ENCODE results near the gene PSMD11. TPM values are rescaled to one million over a fixed set of nuclear protein-coding genes. Genes with fewer than 3 reads are reported as not detected.

Gene PSMD11
- total and polyA plus RNA-seq, 2 of the 13 experiments (the other 11 are each of a cell fraction or from before 2014, with no cell fraction given): 69.8 to 152 TPM

DNA sequence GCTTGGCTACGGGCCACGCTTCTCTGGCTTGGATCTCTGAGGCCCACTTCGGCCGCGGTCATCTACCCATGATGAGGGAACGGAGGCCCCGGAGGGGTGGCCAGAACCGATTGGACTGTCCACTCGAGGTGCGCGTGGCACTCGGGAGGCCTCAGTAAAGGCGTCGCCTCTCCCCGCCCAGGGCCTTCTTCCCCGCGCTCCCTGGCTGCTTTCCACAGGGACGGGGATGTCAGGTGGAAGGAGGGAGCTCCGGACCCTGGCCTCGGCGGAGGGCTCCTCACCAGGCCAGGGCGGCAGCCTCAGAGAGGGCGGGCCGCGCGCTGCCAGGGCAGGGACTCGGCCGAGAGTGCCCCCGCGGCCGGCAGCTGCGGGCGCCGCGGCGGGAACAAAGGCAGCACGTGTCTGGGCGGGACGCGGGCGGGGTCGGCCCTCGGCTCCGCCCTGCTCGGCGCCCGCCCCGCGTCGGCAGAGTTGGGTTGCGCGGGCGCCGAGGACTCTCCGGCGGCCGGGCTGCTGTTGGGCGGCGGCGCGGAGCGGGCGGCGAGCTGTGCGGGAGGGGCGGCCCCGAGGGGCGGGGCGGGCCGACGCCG lies 41.9 kb downstream of the PSMD11 start (continued):
- TF ChIP-seq ZNF883 (CRISPR knock-in tag; IDR thresholded peaks at IDR 0.05; ENCODE audit: not compliant biosample characterization) (peak; percentile 77), ZEB1 (IDR thresholded peaks at IDR 0.05; ENCODE audit: insufficient replicate concordance, low read depth) (no peak), ZFP36L1 (CRISPR knock-in tag; IDR thresholded peaks at IDR 0.05) (no peak), ZNF766 (CRISPR knock-in tag; IDR thresholded peaks at IDR 0.05; ENCODE audit: borderline replicate concordance) (0 out of 2 replicates have a peak, but pooled peaks have one; percentile 85), XRCC5 (optimal IDR thresholded peaks at IDR 0.05; ENCODE audit: low read length) (no peak), FLYWCH1 (CRISPR knock-in tag; IDR thresholded peaks at IDR 0.05) (no peak), NONO (IDR thresholded peaks at IDR 0.05) (no peak), NONO (CRISPR knock-in tag; conservative IDR thresholded peaks at IDR 0.05) (peak; percentile 64; the same call in 1 of the 2 replicates), KDM5A (IDR thresholded peaks at IDR 0.05; ENCODE audit: borderline replicate concordance, low read length) (no peak), DMAP1 (CRISPR knock-in tag; IDR thresholded peaks at IDR 0.05) (0 out of 2 replicates have a peak, but pooled peaks have one; percentile 23), YEATS4 (CRISPR knock-in tag; IDR thresholded peaks at IDR 0.05; ENCODE audit: borderline replicate concordance) (peak; percentile 78; the same call in 1 of the 2 replicates), MATR3 (CRISPR knock-in tag; IDR thresholded peaks at IDR 0.05) (no peak), ZNF335 (CRISPR knock-in tag; IDR thresholded peaks at IDR 0.05) (no peak), TSC22D2 (CRISPR knock-in tag; IDR thresholded peaks at IDR 0.05; ENCODE audit: borderline replicate concordance) (no peak), JDP2 (CRISPR knock-in tag; IDR thresholded peaks at IDR 0.05; ENCODE audit: borderline replicate concordance) (no peak), SIX4 (CRISPR knock-in tag; IDR thresholded peaks at IDR 0.05) (no peak), MYC (CRISPR knock-in tag; IDR thresholded peaks at IDR 0.05; ENCODE audit: borderline replicate concordance) (peak; percentile 77)
- TF ChIP-seq, protein P1, sequence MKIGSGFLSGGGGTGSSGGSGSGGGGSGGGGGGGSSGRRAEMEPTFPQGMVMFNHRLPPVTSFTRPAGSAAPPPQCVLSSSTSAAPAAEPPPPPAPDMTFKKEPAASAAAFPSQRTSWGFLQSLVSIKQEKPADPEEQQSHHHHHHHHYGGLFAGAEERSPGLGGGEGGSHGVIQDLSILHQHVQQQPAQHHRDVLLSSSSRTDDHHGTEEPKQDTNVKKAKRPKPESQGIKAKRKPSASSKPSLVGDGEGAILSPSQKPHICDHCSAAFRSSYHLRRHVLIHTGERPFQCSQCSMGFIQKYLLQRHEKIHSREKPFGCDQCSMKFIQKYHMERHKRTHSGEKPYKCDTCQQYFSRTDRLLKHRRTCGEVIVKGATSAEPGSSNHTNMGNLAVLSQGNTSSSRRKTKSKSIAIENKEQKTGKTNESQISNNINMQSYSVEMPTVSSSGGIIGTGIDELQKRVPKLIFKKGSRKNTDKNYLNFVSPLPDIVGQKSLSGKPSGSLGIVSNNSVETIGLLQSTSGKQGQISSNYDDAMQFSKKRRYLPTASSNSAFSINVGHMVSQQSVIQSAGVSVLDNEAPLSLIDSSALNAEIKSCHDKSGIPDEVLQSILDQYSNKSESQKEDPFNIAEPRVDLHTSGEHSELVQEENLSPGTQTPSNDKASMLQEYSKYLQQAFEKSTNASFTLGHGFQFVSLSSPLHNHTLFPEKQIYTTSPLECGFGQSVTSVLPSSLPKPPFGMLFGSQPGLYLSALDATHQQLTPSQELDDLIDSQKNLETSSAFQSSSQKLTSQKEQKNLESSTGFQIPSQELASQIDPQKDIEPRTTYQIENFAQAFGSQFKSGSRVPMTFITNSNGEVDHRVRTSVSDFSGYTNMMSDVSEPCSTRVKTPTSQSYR (CRISPR knock-in tag; IDR thresholded peaks at IDR 0.05; ENCODE audit: borderline replicate concordance): no peak
- TF ChIP-seq, protein P2, sequence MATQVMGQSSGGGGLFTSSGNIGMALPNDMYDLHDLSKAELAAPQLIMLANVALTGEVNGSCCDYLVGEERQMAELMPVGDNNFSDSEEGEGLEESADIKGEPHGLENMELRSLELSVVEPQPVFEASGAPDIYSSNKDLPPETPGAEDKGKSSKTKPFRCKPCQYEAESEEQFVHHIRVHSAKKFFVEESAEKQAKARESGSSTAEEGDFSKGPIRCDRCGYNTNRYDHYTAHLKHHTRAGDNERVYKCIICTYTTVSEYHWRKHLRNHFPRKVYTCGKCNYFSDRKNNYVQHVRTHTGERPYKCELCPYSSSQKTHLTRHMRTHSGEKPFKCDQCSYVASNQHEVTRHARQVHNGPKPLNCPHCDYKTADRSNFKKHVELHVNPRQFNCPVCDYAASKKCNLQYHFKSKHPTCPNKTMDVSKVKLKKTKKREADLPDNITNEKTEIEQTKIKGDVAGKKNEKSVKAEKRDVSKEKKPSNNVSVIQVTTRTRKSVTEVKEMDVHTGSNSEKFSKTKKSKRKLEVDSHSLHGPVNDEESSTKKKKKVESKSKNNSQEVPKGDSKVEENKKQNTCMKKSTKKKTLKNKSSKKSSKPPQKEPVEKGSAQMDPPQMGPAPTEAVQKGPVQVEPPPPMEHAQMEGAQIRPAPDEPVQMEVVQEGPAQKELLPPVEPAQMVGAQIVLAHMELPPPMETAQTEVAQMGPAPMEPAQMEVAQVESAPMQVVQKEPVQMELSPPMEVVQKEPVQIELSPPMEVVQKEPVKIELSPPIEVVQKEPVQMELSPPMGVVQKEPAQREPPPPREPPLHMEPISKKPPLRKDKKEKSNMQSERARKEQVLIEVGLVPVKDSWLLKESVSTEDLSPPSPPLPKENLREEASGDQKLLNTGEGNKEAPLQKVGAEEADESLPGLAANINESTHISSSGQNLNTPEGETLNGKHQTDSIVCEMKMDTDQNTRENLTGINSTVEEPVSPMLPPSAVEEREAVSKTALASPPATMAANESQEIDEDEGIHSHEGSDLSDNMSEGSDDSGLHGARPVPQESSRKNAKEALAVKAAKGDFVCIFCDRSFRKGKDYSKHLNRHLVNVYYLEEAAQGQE (IDR thresholded peaks at IDR 0.05; ENCODE audit: borderline replicate concordance in 1 of 2, low read depth in 1 of 2, low read length in 2 of 2): no peak
- TF ChIP-seq, protein P3, sequence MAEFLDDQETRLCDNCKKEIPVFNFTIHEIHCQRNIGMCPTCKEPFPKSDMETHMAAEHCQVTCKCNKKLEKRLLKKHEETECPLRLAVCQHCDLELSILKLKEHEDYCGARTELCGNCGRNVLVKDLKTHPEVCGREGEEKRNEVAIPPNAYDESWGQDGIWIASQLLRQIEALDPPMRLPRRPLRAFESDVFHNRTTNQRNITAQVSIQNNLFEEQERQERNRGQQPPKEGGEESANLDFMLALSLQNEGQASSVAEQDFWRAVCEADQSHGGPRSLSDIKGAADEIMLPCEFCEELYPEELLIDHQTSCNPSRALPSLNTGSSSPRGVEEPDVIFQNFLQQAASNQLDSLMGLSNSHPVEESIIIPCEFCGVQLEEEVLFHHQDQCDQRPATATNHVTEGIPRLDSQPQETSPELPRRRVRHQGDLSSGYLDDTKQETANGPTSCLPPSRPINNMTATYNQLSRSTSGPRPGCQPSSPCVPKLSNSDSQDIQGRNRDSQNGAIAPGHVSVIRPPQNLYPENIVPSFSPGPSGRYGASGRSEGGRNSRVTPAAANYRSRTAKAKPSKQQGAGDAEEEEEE (CRISPR knock-in tag; IDR thresholded peaks at IDR 0.05; ENCODE audit: borderline replicate concordance): no peak
